Gastrocnemius medialis (tissue), 4 donors: Measurements from ENCODE around the gene ANXA9. TPM values are rescaled to one million over a fixed set of nuclear protein-coding genes. Genes with fewer than 3 reads are reported as not detected.

Source experiments
- ATAC-seq, 2 donors: fragments of 150-250 bp; one replicate each; pipeline ENCODE4 v1.9.1; 2016
- DNase-seq, 2 donors: peaks; one replicate each; pipeline ENCODE4 v3.0.0-alpha.2; 2019
- H3K27ac ChIP-seq, 4 donors: fragments of 200-600 bp; sonication (generic); 1 replicate in 1 of 4; 2 replicates in 3 of 4; pipeline ENCODE4 v1.5.1; 2016 to 2018; ENCODE audit warnings: mild to moderate bottlenecking in 2 of 4, moderate library complexity in 1 of 4
- H3K27me3 ChIP-seq, 3 donors: fragments of 200-600 bp; sonication (generic) in 2 of 3; 1 replicate in 1 of 3; 2 replicates in 2 of 3; pipeline versions ENCODE4 v1.5.1 to v1.6.0; 2016 to 2019; ENCODE audit warnings: mild to moderate bottlenecking in 1 of 3, moderate library complexity in 1 of 3
- H3K36me3 ChIP-seq, 2 donors: fragments of 200-600 bp; sonication (generic) in 1 of 2; one replicate each; pipeline ENCODE4 v1.5.1; 2017 to 2018
- H3K4me1 ChIP-seq, 2 donors: fragments of 200-600 bp; sonication (generic) in 1 of 2; one replicate each; pipeline ENCODE4 v1.5.1; 2016 to 2017; ENCODE audit warnings: mild to moderate bottlenecking in 2 of 2
- H3K4me3 ChIP-seq, 4 donors: fragments of 200-600 bp; sonication (generic) in 3 of 4; 1 replicate in 1 of 4; 2 replicates in 3 of 4; pipeline ENCODE4 v1.5.1; 2016 to 2019; ENCODE audit warnings: mild to moderate bottlenecking in 2 of 4
- H3K9me3 ChIP-seq, 3 donors: fragments of 200-600 bp; sonication (generic) in 2 of 3; 1 replicate in 1 of 3; 2 replicates in 2 of 3; pipeline ENCODE4 v1.5.1; 2016 to 2019
- CTCF ChIP-seq, 5 experiments: fragments of 450-650 bp in 3 of 5; fragments of 200-600 bp in 2 of 5; sonication (generic) in 2 of 5; IDR thresholded peaks in 4 of 5; conservative IDR thresholded peaks in 1 of 5; 1 replicate in 4 of 5; 2 replicates in 1 of 5; pipeline ENCODE4 v1.5.1; 2016 to 2019; ENCODE audit warnings: antibody characterized with exemption in 5 of 5, mild to moderate bottlenecking in 3 of 5, moderate library complexity in 3 of 5
- POLR2A ChIP-seq, 2 donors: fragments of 450-650 bp; IDR thresholded peaks; one replicate each; pipeline ENCODE4 v1.6.1; 2017; ENCODE audit warnings: antibody characterized with exemption in 2 of 2, mild to moderate bottlenecking in 2 of 2, moderate library complexity in 2 of 2
- in situ Hi-C, 4 donors: fragments of 200-750 bp; cut with MboI; loops; one replicate each; pipeline versions ENCODE4 v1.15.0 to v1.8.0; 2017; ENCODE audit warnings: low sequenced_read_pairs in 4 of 4
- intact Hi-C: fragments of 100-400 bp; cut with DNase I; formaldehyde crosslinking; loops from one replicate; pipeline ENCODE4 v1.15.1; 2023; ENCODE audit warnings: low total_unique reads
- total RNA-seq, 4 donors: library from RNA; depleted of rRNA; stranded (reverse); fragments of >200 nt; gene quantifications; one replicate each; pipeline versions ENCODE4 v1.1.0 to v1.2.3, GENCODE V29; 2016

ANXA9 gene
- total RNA-seq, 4 donors from 2014 or later: not detected

- Histone ChIP-seq H3K27ac (peak overlapping the region; percentile 73 to 95 (median 83)), H3K4me1 (peaks cover 41 to 42% of the 10 kb centered on the region in 2 donors), H3K36me3 (no peaks in the 10 kb centered on the region), H3K9me3 (no peaks in the 10 kb centered on the region), H3K27me3 (no peaks in the 10 kb centered on the region), H3K4me3 (no peak overlapping the region)
- DNase-seq (no peak), ATAC-seq (no peak)
- TF ChIP-seq CTCF (IDR thresholded peaks at IDR 0.05 in 4 of 5, conservative IDR thresholded peaks at IDR 0.05 in 1 of 5) (no peak), POLR2A (IDR thresholded peaks at IDR 0.05) (no peak)
- in situ Hi-C loops (no loop called here), intact Hi-C loops (loop anchor here (2.0 to 5.0 kb wide), 3 partner anchors 50 to 349 kb away; partner anchors contain the start of genes ENSA, GOLPH3L and SETDB1)
Measured at GRCh38 chr1:150976401-150976821, 5.7 kb upstream of the ANXA9 start.

- peaks cover 34 to 36% of the 10 kb centered on the region in 2 donors for H3K4me1 ChIP-seq
- ATAC-seq (peak; percentile 60 to 64), DNase-seq (peak; percentile 83 to 92)
- no peaks in the 10 kb centered on the region for H3K27me3 ChIP-seq
- in situ Hi-C loops (no loop called here), intact Hi-C loops (loop anchor here (1.0 to 5.0 kb wide), 4 partner anchors 50 to 398 kb away; partner anchors contain the start of genes ENSA, GOLPH3L, MCL1 and SETDB1)
- TF ChIP-seq CTCF (IDR thresholded peaks at IDR 0.05 in 4 of 5, conservative IDR thresholded peaks at IDR 0.05 in 1 of 5) (no peak), POLR2A (IDR thresholded peaks at IDR 0.05) (peak; percentile 37 to 44)
- H3K4me3 ChIP-seq: no peak overlapping the region
- H3K27ac ChIP-seq: peak overlapping the region; percentile 73 to 86 (median 78)
- no peaks in the 10 kb centered on the region for H3K9me3 ChIP-seq
- no peaks in the 10 kb centered on the region for H3K36me3 ChIP-seq
Measured at GRCh38 chr1:150976879-150977694, 5.0 kb upstream of the ANXA9 start.

GRCh38 chr1:150979092-150980056 lies 2.7 kb upstream of the ANXA9 start:
- Histone ChIP-seq H3K27ac (peak overlapping the region; percentile 40 to 86 (median 47)), H3K36me3 (no peaks in the 10 kb centered on the region), H3K9me3 (no peaks in the 10 kb centered on the region), H3K4me3 (peak overlapping the region in 1 of 4 donors; percentile 19), H3K27me3 (no peaks in the 10 kb centered on the region), H3K4me1 (peaks cover 18 to 20% of the 10 kb centered on the region in 2 donors)
- ATAC-seq (peak; percentile 45 to 55), DNase-seq (peak; percentile 65 to 84)
- TF ChIP-seq CTCF (IDR thresholded peaks at IDR 0.05 in 4 of 5, conservative IDR thresholded peaks at IDR 0.05 in 1 of 5): peak; percentile 96 to 99 (median 98)
- TF ChIP-seq POLR2A (IDR thresholded peaks at IDR 0.05): no peak
- intact Hi-C loops (loop anchor here (1.0 to 5.0 kb wide), 4 partner anchors 16 to 352 kb away; partner anchors contain the start of genes ARNT, ENSA and GOLPH3L), in situ Hi-C loops (no loop called here)

- no peak overlapping the region for H3K4me3 ChIP-seq
- H3K9me3 ChIP-seq: no peaks in the 10 kb centered on the region
- in situ Hi-C loops (no loop called here), intact Hi-C loops (no loop called here)
- DNase-seq: no peak
- ATAC-seq: no peak
- TF ChIP-seq CTCF (IDR thresholded peaks at IDR 0.05 in 4 of 5, conservative IDR thresholded peaks at IDR 0.05 in 1 of 5) (no peak), POLR2A (IDR thresholded peaks at IDR 0.05) (no peak)
- no peaks in the 10 kb centered on the region for H3K27me3 ChIP-seq
- H3K27ac ChIP-seq: no peak overlapping the region
- peaks cover 16 to 18% of the 10 kb centered on the region in 2 donors for H3K4me1 ChIP-seq
- no peaks in the 10 kb centered on the region for H3K36me3 ChIP-seq
Measured at GRCh38 chr1:150981177-150981804, 801 bp upstream of the ANXA9 start.
